Skeletal muscle cell (primary cell): Measurements from ENCODE around the gene SEPTIN5.

Experiments used
- DNase-seq: peaks from one replicate; pipeline ENCODE4 v3.0.0-alpha.2; 2010; ENCODE audit warnings: low read depth
- H3K4me3 ChIP-seq: 2 replicates; pipeline ENCODE4 v1.5.1; 2011; ENCODE audit warnings: low read depth, mild to moderate bottlenecking, control low read depth, low read length, moderate library complexity

The SEPTIN5 gene

DNA sequence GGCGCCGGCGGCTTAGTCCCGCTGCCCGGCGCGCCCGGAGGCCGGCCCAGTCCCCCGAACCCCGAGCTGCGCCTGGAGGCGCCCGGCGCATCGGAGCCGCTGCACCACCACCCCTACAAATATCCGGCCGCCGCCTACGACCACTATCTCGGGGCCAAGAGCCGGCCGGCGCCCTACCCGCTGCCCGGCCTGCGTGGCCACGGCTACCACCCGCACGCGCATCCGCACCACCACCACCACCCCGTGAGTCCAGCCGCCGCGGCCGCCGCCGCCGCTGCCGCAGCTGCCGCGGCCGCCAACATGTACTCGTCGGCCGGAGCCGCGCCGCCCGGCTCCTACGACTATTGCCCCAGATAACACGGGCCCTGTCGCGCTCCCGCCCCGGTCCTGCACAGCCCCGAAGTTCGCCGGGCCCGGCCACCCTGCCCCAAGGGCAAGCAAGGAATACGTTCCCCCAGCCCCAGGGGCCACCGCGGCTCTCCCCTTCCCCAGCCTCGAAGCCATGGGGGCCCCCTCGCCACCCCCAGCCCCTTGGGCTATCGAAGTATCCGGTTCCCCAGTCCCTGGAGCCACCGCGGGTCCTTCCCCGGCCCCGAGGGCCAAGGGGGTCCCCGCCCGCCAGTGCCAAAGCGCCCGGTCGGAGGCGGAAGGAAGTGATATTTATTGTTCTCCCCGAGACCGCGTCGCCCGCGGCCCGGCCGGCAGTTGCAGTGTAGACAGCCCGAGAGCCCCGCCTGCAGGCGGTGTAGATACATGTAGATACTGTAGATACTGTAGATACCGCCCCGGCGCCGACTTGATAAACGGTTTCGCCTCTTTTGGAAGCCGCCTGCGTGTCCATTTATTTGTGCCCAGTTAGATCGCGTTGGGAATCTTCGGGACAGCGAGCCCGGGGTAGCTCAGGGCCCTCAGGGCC lies 52.5 kb downstream of the SEPTIN5 start:
- DNase-seq, result no peak
- H3K4me3 ChIP-seq, result peak overlapping the region; percentile 17

DNA sequence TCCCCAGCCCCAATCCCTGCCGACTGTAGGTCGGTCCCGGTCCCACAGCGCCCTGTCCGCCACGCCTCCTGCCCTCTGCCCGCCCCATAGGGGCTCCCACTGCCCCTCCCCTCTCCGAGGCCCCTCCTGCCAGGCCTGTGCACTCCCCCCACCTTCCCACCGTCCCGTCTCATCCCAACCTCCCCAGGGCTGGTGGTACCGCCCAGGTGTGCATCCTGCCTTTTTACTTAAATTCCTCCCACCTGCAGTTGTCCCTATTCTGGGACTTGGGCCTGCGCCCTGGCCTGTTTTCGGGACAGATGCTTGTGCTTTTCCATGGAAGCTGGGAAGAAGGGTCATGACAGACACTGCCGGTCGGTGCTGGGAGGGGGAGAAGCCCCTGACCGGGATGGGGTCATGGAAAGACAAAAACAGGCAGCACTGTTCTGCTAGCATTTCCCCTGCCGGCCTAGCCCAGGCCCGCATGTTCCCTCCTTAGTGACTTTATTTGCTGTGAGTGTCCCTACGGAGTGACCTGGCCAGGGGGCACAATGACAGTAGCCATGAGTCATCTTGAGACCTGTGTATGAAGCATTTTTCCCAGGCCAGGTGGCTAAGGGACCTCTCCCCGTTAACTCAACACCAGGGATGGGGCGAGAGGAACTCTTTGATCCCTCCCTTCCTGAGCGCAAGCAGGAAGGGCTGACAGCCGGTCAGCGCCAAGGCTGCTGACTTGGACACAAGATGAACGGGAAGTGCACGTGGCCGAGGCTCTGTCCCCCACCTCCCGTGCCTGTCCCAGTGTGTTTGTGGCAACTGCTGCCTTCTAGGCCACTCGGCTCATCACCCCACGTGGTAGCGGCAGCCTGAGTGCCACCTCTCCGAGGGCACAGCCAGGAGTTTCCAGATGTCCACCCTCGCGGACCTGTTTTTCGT lies 53.4 kb downstream of the SEPTIN5 start:
- no peak overlapping the region for H3K4me3 ChIP-seq
- no peak for DNase-seq

DNA sequence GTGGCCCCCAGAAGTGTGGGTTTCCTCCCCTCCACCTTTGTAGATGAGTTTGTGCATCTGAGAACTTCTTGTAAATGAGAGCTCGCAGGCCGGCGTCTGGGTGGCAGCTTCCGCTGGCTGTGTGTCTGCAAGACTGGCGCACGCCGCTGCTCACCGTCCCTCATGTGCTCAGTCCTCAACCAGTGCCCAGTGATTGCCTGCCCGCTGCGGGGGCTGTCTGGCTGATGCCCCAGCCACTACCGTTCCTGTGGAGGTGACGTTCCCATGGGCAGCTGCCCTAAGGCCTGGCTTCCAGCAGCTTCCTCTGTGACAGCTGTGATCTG lies 55.1 kb downstream of the SEPTIN5 start:
- H3K4me3 ChIP-seq, result no peak overlapping the region
- DNase-seq, result no peak

GRCh38 chr22:19770349-19771220 lies 56.3 kb downstream of the SEPTIN5 start:
- no peak for DNase-seq
- H3K4me3 ChIP-seq, result no peak overlapping the region

DNA sequence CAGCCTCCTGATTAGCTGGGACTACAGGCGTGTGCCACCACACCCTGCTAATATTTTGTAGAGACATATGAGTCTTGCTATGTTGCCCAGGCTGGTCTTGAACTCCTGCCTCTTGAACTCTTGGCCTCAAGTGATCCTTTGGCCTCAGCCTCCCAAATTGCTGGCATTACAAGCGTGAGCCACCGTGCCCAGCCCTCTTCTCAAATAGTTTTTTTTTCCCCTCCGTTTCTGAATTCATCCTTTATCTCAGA lies 58.0 kb downstream of the SEPTIN5 start:
- no peak for DNase-seq

More for the DNA sequence above, 58.0 kb downstream of the SEPTIN5 start:
- H3K4me3 ChIP-seq, result no peak overlapping the region
